SK-N-SH treated with all-trans-retinoic acid at 6 μM for 48 hours (cell line): Measurements from ENCODE around the gene HS3ST5.
"Not testable (repeated sequence)": the region's sequence is repeated elsewhere in the genome, so short reads cannot be mapped to it uniquely, and the experiment has no call there.

Experiments used
- ATAC-seq: fragments of 200-7000 bp; cut with Tn5 transposase; 3 replicates; pipeline ENCODE4 v1.9.1; 2020; ENCODE audit warnings: mild to moderate bottlenecking, moderate library complexity
- BACH2 ChIP-seq: fragments of 250-450 bp; sonication (Bioruptor Pico); IDR thresholded peaks from 2 replicates; pipeline ENCODE4 v1.9.0; 2021; ENCODE audit warnings: mild to moderate bottlenecking, borderline replicate concordance
- CREB5 ChIP-seq: fragments of 250-450 bp; sonication (Bioruptor Pico); IDR thresholded peaks from 2 replicates; pipeline ENCODE4 v1.5.1; 2020; ENCODE audit warnings: low read depth, mild to moderate bottlenecking, moderate library complexity
- CSDC2 ChIP-seq: fragments of 250-450 bp; sonication (Bioruptor Pico); IDR thresholded peaks from 2 replicates; pipeline ENCODE4 v1.5.0; 2020; ENCODE audit warnings: mild to moderate bottlenecking, moderate library complexity
- CSRNP3 ChIP-seq: fragments of 250-450 bp; sonication (Bioruptor Pico); IDR thresholded peaks from 2 replicates; pipeline ENCODE4 v1.5.1; 2021; ENCODE audit warnings: mild to moderate bottlenecking, moderate library complexity
- ESRRG ChIP-seq: fragments of 250-450 bp; sonication (Bioruptor Pico); IDR thresholded peaks from 2 replicates; pipeline ENCODE4 v1.6.1; 2021; ENCODE audit warnings: mild to moderate bottlenecking
- ISL1 ChIP-seq: fragments of 250-450 bp; sonication (Bioruptor Pico); IDR thresholded peaks from 2 replicates; pipeline ENCODE4 v2.1.2; 2022; ENCODE audit warnings: mild to moderate bottlenecking, moderate library complexity
- OSR1 ChIP-seq: fragments of 250-450 bp; sonication (Bioruptor Pico); IDR thresholded peaks from 2 replicates; pipeline ENCODE4 v1.8.0; 2022; ENCODE audit warnings: moderate library complexity, mild to moderate bottlenecking, inconsistent platforms
- POU6F1 ChIP-seq: fragments of 250-450 bp; sonication (Bioruptor Pico); IDR thresholded peaks from 2 replicates; pipeline ENCODE4 v1.8.0; 2021; ENCODE audit warnings: low read depth, mild to moderate bottlenecking, moderate library complexity, borderline replicate concordance
- PPARA ChIP-seq: fragments of 250-450 bp; sonication (Bioruptor Pico); IDR thresholded peaks from 2 replicates; pipeline ENCODE4 v1.5.0; 2020; ENCODE audit warnings: mild to moderate bottlenecking, borderline replicate concordance
- RARB ChIP-seq: fragments of 250-450 bp; sonication (Bioruptor Pico); IDR thresholded peaks from 2 replicates; pipeline ENCODE4 v1.8.0; 2021; ENCODE audit warnings: mild to moderate bottlenecking, moderate library complexity
- SNAI2 ChIP-seq: fragments of 250-450 bp; sonication (Bioruptor Pico); IDR thresholded peaks from 2 replicates; pipeline ENCODE4 v1.5.0; 2020; ENCODE audit warnings: mild to moderate bottlenecking, moderate library complexity
- TCF4 ChIP-seq: fragments of 250-450 bp; sonication (Bioruptor Pico); IDR thresholded peaks from 2 replicates; pipeline ENCODE4 v1.8.0; 2021; ENCODE audit warnings: mild to moderate bottlenecking, moderate library complexity, borderline replicate concordance
- TOX ChIP-seq: fragments of 250-450 bp; sonication (Bioruptor Pico); IDR thresholded peaks from 2 replicates; pipeline ENCODE4 v1.8.0; 2021; ENCODE audit warnings: mild to moderate bottlenecking, moderate library complexity, borderline replicate concordance
- TSHZ2 ChIP-seq: fragments of 250-450 bp; sonication (Bioruptor Pico); IDR thresholded peaks from 2 replicates; pipeline ENCODE4 v1.5.0; 2020; ENCODE audit warnings: mild to moderate bottlenecking, moderate library complexity
- ZC3H10 ChIP-seq: fragments of 250-450 bp; sonication (Bioruptor Pico); IDR thresholded peaks from 2 replicates; pipeline ENCODE4 v1.5.1; 2021; ENCODE audit warnings: mild to moderate bottlenecking, moderate library complexity
- ZFP3 ChIP-seq: fragments of 250-450 bp; sonication (Bioruptor Pico); IDR thresholded peaks from 2 replicates; pipeline ENCODE4 v1.5.0; 2020; ENCODE audit warnings: mild to moderate bottlenecking, moderate library complexity
- ZFP30 ChIP-seq: fragments of 450-650 bp; formaldehyde crosslinking; IDR thresholded peaks from 2 replicates; pipeline ENCODE4 v1.5.0; 2022; ENCODE audit warnings: mild to moderate bottlenecking, moderate library complexity
- ZNF565 ChIP-seq: fragments of 450-650 bp; formaldehyde crosslinking; conservative IDR thresholded peaks from 2 replicates; pipeline ENCODE4 v1.5.0; 2020; ENCODE audit warnings: low read depth, mild to moderate bottlenecking, moderate library complexity
- ZNF70 ChIP-seq: fragments of 450-650 bp; formaldehyde crosslinking; IDR thresholded peaks from 2 replicates; pipeline ENCODE4 v1.5.0; 2020; ENCODE audit warnings: mild to moderate bottlenecking, moderate library complexity

The HS3ST5 gene

GRCh38 chr6:114080891-114081510, 261.8 kb downstream of the HS3ST5 start:
- no peak for TF ChIP-seq CSDC2 (CRISPR knock-in tag)
- TF ChIP-seq ZNF70 (CRISPR knock-in tag) = no peak
- TF ChIP-seq ZC3H10 (CRISPR knock-in tag) = no peak
- TF ChIP-seq ZFP3 (CRISPR knock-in tag) = no peak
- no peak for TF ChIP-seq POU6F1 (CRISPR knock-in tag)
- TF ChIP-seq ESRRG = no peak
- TF ChIP-seq BACH2 (CRISPR knock-in tag) = no peak
- TF ChIP-seq ISL1 = no peak
- no peak for TF ChIP-seq OSR1 (CRISPR knock-in tag)
- no peak for TF ChIP-seq TOX
- TF ChIP-seq ZFP30 (CRISPR knock-in tag) = no peak
- no peak for TF ChIP-seq SNAI2 (CRISPR knock-in tag)
- TF ChIP-seq RARB = no peak
- TF ChIP-seq CREB5 = no peak
- TF ChIP-seq PPARA (CRISPR knock-in tag) = no peak
- TF ChIP-seq ZNF565 (CRISPR knock-in tag) = no peak
- TF ChIP-seq TSHZ2 = no peak
- TF ChIP-seq TCF4 (CRISPR knock-in tag) = no peak
- no peak for ATAC-seq

GRCh38 chr6:114080410-114080809, 262.4 kb downstream of the HS3ST5 start:
- not testable (repeated sequence) for ATAC-seq

GRCh38 chr6:114075777-114076176, 267.0 kb downstream of the HS3ST5 start:
- TF ChIP-seq TOX (no peak), TCF4 (CRISPR knock-in tag) (no peak), BACH2 (CRISPR knock-in tag) (no peak), CSDC2 (CRISPR knock-in tag) (no peak), OSR1 (CRISPR knock-in tag) (no peak), TSHZ2 (no peak), CSRNP3 (CRISPR knock-in tag) (no peak), CREB5 (no peak), ZFP30 (CRISPR knock-in tag) (no peak), PPARA (CRISPR knock-in tag) (no peak), ZNF70 (CRISPR knock-in tag) (no peak)
- no peak for ATAC-seq
